OCI-LY1 (cell line): ENCODE data around the gene DMBT1.

Experiments used
- H2AFZ ChIP-seq: fragments of 200-600 bp; sonication (generic), shearing (Covaris generic); 2 replicates; pipeline ENCODE4 v1.6.0; 2014; ENCODE audit warnings: antibody characterized with exemption, mild to moderate bottlenecking, low read length
- H3F3A ChIP-seq: fragments of 200-600 bp; sonication (generic), shearing (Covaris generic); 2 replicates; pipeline ENCODE4 v1.6.0; 2014; ENCODE audit warnings: mild to moderate bottlenecking, antibody characterized with exemption, low read length, moderate library complexity; ENCODE audit not compliant: insufficient read depth
- H3K27ac ChIP-seq: fragments of 200-600 bp; sonication (generic); 2 replicates; pipeline ENCODE4 v1.5.1; 2014; ENCODE audit warnings: low read length, mixed run types, mild to moderate bottlenecking, low read depth; ENCODE audit not compliant: poor library complexity, severe bottlenecking
- H3K27me3 ChIP-seq: fragments of 200-600 bp; sonication (generic); 2 replicates; pipeline ENCODE4 v1.6.0; 2014; ENCODE audit warnings: antibody characterized with exemption, mild to moderate bottlenecking, low read length, moderate library complexity; ENCODE audit not compliant: insufficient read depth
- H3K36me3 ChIP-seq: fragments of 200-600 bp; sonication (generic); 2 replicates; pipeline ENCODE4 v1.6.1; 2014; ENCODE audit warnings: mild to moderate bottlenecking, antibody characterized with exemption, low read length, moderate library complexity, mixed read lengths; ENCODE audit not compliant: insufficient read depth
- H3K4me1 ChIP-seq: fragments of 200-600 bp; sonication (generic); 2 replicates; pipeline ENCODE4 v1.5.1; 2014; ENCODE audit warnings: mild to moderate bottlenecking, low read length, moderate library complexity; ENCODE audit not compliant: insufficient read depth, severe bottlenecking
- H3K4me2 ChIP-seq: fragments of 200-600 bp; sonication (generic), shearing (Covaris generic); 2 replicates; pipeline ENCODE4 v1.6.1; 2014; ENCODE audit warnings: low read length
- H3K4me3 ChIP-seq: fragments of 200-600 bp; sonication (generic); 2 replicates; pipeline ENCODE4 v1.5.1; 2014; ENCODE audit warnings: low read length, low read depth, mild to moderate bottlenecking, mixed read lengths; ENCODE audit not compliant: poor library complexity, severe bottlenecking
- H3K79me2 ChIP-seq: fragments of 200-600 bp; shearing (Covaris generic); 2 replicates; pipeline ENCODE4 v1.6.1; 2016; ENCODE audit warnings: mixed run types, low read length, mixed read lengths; ENCODE audit not compliant: insufficient read depth
- H3K9ac ChIP-seq: fragments of 200-600 bp; sonication (generic), shearing (Covaris generic); 2 replicates; pipeline ENCODE4 v1.6.1; 2014; ENCODE audit warnings: mild to moderate bottlenecking, low read length, mixed read lengths
- H3K9me2 ChIP-seq: fragments of 200-600 bp; sonication (generic), shearing (Covaris generic); 2 replicates; pipeline ENCODE4 v1.6.1; 2014; ENCODE audit warnings: low read depth, mild to moderate bottlenecking, low read length, mixed read lengths
- H3K9me3 ChIP-seq: fragments of 200-600 bp; shearing (Covaris generic); 2 replicates; pipeline ENCODE4 v1.6.1; 2014; ENCODE audit warnings: low read length, mixed read lengths
- H4K20me1 ChIP-seq: fragments of 200-600 bp; sonication (generic), shearing (Covaris generic); 2 replicates; pipeline ENCODE4 v1.6.0; 2016; ENCODE audit warnings: mild to moderate bottlenecking, low read length; ENCODE audit not compliant: insufficient read depth
- CTCF ChIP-seq: fragments of 200-600 bp; sonication (generic), shearing (Covaris generic); IDR thresholded peaks from 2 replicates; pipeline ENCODE4 v1.5.1; 2017; ENCODE audit warnings: mild to moderate bottlenecking, antibody characterized with exemption, low read length, moderate library complexity, mixed read lengths
- EZH2 ChIP-seq: fragments of 200-600 bp; sonication (generic), shearing (Covaris generic); IDR thresholded peaks from 2 replicates; pipeline ENCODE4 v1.8.0; 2017; ENCODE audit warnings: borderline replicate concordance, mixed run types, mild to moderate bottlenecking, antibody characterized with exemption, low read length, moderate library complexity, mixed read lengths

DMBT1 gene

GRCh38 chr10:122550983-122551382 is 9.6 kb upstream of the DMBT1 start:
- Histone ChIP-seq H3K4me1 (no peaks in the 10 kb centered on the region), H3K27ac (no peak overlapping the region), H3K36me3 (no peaks in the 10 kb centered on the region), H2AFZ (no peak overlapping the region), H3K9ac (no peak overlapping the region), H3K9me2 (no peaks in the 10 kb centered on the region), H3K27me3 (no peaks in the 10 kb centered on the region), H3F3A (no peaks in the 10 kb centered on the region), H3K9me3 (no peaks in the 10 kb centered on the region), H3K79me2 (no peaks in the 10 kb centered on the region), H4K20me1 (no peaks in the 10 kb centered on the region), H3K4me2 (no peak overlapping the region), H3K4me3 (no peak overlapping the region)
- no peak for TF ChIP-seq CTCF
- no peak for TF ChIP-seq EZH2

- no peak overlapping the region for H3K27ac ChIP-seq
- H3F3A ChIP-seq: no peaks in the 10 kb centered on the region
- no peaks in the 10 kb centered on the region for H3K9me2 ChIP-seq
- no peak overlapping the region for H3K4me2 ChIP-seq
- H3K27me3 ChIP-seq: no peaks in the 10 kb centered on the region
- no peak for TF ChIP-seq EZH2
- no peak for TF ChIP-seq CTCF
- H2AFZ ChIP-seq: no peak overlapping the region
- no peaks in the 10 kb centered on the region for H3K4me1 ChIP-seq
- no peak overlapping the region for H3K9ac ChIP-seq
- H3K9me3 ChIP-seq: no peaks in the 10 kb centered on the region
- H3K79me2 ChIP-seq: no peaks in the 10 kb centered on the region
- no peaks in the 10 kb centered on the region for H4K20me1 ChIP-seq
- no peaks in the 10 kb centered on the region for H3K36me3 ChIP-seq
- no peak overlapping the region for H3K4me3 ChIP-seq
These were observed 9.1 kb upstream of the DMBT1 start for GRCh38 chr10:122551450-122551849.

GRCh38 chr10:122553341-122553740 is 7.2 kb upstream of the DMBT1 start:
- no peaks in the 10 kb centered on the region for H3K4me1 ChIP-seq
- H3K4me2 ChIP-seq: no peak overlapping the region
- no peaks in the 10 kb centered on the region for H3K79me2 ChIP-seq
- TF ChIP-seq EZH2 (no peak), CTCF (no peak)
- no peak overlapping the region for H3K4me3 ChIP-seq
- no peaks in the 10 kb centered on the region for H4K20me1 ChIP-seq
- no peak overlapping the region for H2AFZ ChIP-seq
- H3K27ac ChIP-seq: no peak overlapping the region
- no peak overlapping the region for H3K9ac ChIP-seq
- H3F3A ChIP-seq: no peaks in the 10 kb centered on the region
- no peaks in the 10 kb centered on the region for H3K27me3 ChIP-seq
- no peaks in the 10 kb centered on the region for H3K9me3 ChIP-seq
- no peaks in the 10 kb centered on the region for H3K36me3 ChIP-seq
- H3K9me2 ChIP-seq: no peaks in the 10 kb centered on the region
